Measurements from ENCODE around the gene MTFR1L. TPM values are rescaled to one million over a fixed set of nuclear protein-coding genes. Genes with fewer than 3 reads are reported as not detected.

MTFR1L gene
- total RNA-seq, 1 donor from 2014 or later: 15.0 TPM

- FAIRE-seq: no peak
- H3K4me3 ChIP-seq (ENCODE audit: low read depth, low read length): no peak overlapping the region
- no peak for TF ChIP-seq CTCF (IDR thresholded peaks at IDR 0.05; ENCODE audit: insufficient read depth, low read length, severe bottlenecking)
- no peaks in the 10 kb centered on the region for H3K36me3 ChIP-seq (ENCODE audit: control insufficient read depth, insufficient read depth, low read length)
- no peak for DNase-seq (ENCODE audit: low read depth)
- H3K27me3 ChIP-seq (ENCODE audit: control insufficient read depth, insufficient read depth, low read length): no peaks in the 10 kb centered on the region
Observed at GRCh38 chr1:25877155-25877554, 57.4 kb downstream of the MTFR1L start.

GRCh38 chr1:25878690-25879089, 58.9 kb downstream of the MTFR1L start:
- TF ChIP-seq CTCF (IDR thresholded peaks at IDR 0.05; ENCODE audit: insufficient read depth, low read length, severe bottlenecking): no peak
- no peaks in the 10 kb centered on the region for H3K27me3 ChIP-seq (ENCODE audit: control insufficient read depth, insufficient read depth, low read length)
- no peak overlapping the region for H3K4me3 ChIP-seq (ENCODE audit: low read depth, low read length)
- no peak for FAIRE-seq
- no peak for DNase-seq (ENCODE audit: low read depth)
- no peaks in the 10 kb centered on the region for H3K36me3 ChIP-seq (ENCODE audit: control insufficient read depth, insufficient read depth, low read length)

GRCh38 chr1:25879675-25880074, 59.9 kb downstream of the MTFR1L start:
- DNase-seq (ENCODE audit: low read depth): no peak
- Histone ChIP-seq H3K4me3 (ENCODE audit: low read depth, low read length) (no peak overlapping the region), H3K27me3 (ENCODE audit: control insufficient read depth, insufficient read depth, low read length) (no peaks in the 10 kb centered on the region), H3K36me3 (ENCODE audit: control insufficient read depth, insufficient read depth, low read length) (no peaks in the 10 kb centered on the region)
- FAIRE-seq: no peak
- TF ChIP-seq CTCF (IDR thresholded peaks at IDR 0.05; ENCODE audit: insufficient read depth, low read length, severe bottlenecking): no peak

- DNase-seq (ENCODE audit: low read depth): no peak
- Histone ChIP-seq H3K36me3 (ENCODE audit: control insufficient read depth, insufficient read depth, low read length) (no peaks in the 10 kb centered on the region), H3K4me3 (ENCODE audit: low read depth, low read length) (no peak overlapping the region), H3K27me3 (ENCODE audit: control insufficient read depth, insufficient read depth, low read length) (no peaks in the 10 kb centered on the region)
- TF ChIP-seq CTCF (IDR thresholded peaks at IDR 0.05; ENCODE audit: insufficient read depth, low read length, severe bottlenecking): no peak
- FAIRE-seq: no peak
Observed at GRCh38 chr1:25880518-25880917, 60.8 kb downstream of the MTFR1L start.

GRCh38 chr1:25881266-25881665, 61.5 kb downstream of the MTFR1L start:
- Histone ChIP-seq H3K4me3 (ENCODE audit: low read depth, low read length) (no peak overlapping the region), H3K27me3 (ENCODE audit: control insufficient read depth, insufficient read depth, low read length) (no peaks in the 10 kb centered on the region), H3K36me3 (ENCODE audit: control insufficient read depth, insufficient read depth, low read length) (no peaks in the 10 kb centered on the region)
- FAIRE-seq (no peak), DNase-seq (ENCODE audit: low read depth) (no peak)
- no peak for TF ChIP-seq CTCF (IDR thresholded peaks at IDR 0.05; ENCODE audit: insufficient read depth, low read length, severe bottlenecking)

Other genes starting within 250 kb of the MTFR1L start
- under 0.01 and 0.26 TPM in 2 replicates for gene MAN1C1, start 203.2 kb upstream of the MTFR1L start, total RNA-seq
- gene SELENON, start 19.8 kb upstream of the MTFR1L start, total RNA-seq: 3.4 and 6.4 TPM in 2 replicates
- gene AUNIP, start 39.5 kb downstream of the MTFR1L start, total RNA-seq: 2.4 TPM in 2 replicates
- gene PAQR7, start 55.8 kb downstream of the MTFR1L start, total RNA-seq: 12.6 and 20.7 TPM in 2 replicates
- 15.8 and 19.5 TPM in 2 replicates for gene STMN1, start 86.5 kb downstream of the MTFR1L start, total RNA-seq
- 11.3 and 20.7 TPM in 2 replicates for gene PAFAH2, start 178.1 kb downstream of the MTFR1L start, total RNA-seq
- not detected in 2 replicates for gene EXTL1, start 201.8 kb downstream of the MTFR1L start, total RNA-seq
- 0.13 TPM in 1 of 2 replicates, not detected in the other for gene SLC30A2, start 226.2 kb downstream of the MTFR1L start, total RNA-seq
- gene TRIM63, start 247.7 kb downstream of the MTFR1L start, total RNA-seq: 0.13 TPM in 1 of 2 replicates, not detected in the other

Data from bronchial epithelial cell (primary cell).